ENCODE measurements around the gene LY6G6D.
A peak's percentile ranks its signal among the peaks of the same experiment; 100 is the strongest.
"Not testable (repeated sequence)": the region's sequence is repeated elsewhere in the genome, so short reads cannot be mapped to it uniquely, and the experiment has no call there.

The LY6G6D gene

DNA sequence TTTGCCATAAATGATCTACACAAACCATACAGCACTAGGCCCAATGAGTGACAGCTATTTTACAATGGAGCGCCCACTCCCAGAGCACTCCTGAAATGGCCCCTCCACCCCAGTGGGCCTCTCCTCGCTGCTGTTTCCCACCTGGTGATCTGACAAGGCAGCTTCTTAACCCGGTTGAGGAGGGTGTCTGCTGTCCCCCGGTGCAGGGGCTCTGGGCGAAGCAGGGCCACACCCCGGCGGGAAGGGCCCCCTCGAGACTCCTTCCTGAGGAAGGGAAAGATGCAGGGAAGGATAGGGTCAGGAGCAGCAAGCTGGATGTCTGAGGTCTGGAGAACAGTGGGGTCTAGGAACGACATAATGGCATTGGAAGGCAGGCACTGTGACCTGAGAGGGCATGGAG is 22.3 kb upstream of the LY6G6D start:
- no peak for DNase-seq

DNA sequence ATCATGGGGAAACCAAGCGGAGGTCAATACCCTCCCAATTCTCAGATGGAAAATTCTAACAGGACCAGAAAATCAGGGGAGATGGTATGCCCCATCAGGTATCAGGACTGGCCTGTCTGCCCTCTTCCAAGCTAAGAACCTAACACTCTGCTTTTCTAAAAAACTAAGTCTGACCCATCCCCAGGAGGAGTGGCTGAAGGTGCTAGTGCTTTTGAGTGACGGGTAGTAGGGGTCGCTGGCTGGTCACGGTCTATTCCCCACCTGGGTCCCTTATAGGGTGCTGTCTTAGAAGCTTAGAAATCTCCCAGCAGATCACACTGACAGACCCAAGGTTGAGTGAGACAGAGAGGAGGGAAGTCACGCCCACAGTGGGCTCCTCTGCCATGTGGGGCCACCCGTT is 21.6 kb upstream of the LY6G6D start:
- DNase-seq, result no peak

DNA sequence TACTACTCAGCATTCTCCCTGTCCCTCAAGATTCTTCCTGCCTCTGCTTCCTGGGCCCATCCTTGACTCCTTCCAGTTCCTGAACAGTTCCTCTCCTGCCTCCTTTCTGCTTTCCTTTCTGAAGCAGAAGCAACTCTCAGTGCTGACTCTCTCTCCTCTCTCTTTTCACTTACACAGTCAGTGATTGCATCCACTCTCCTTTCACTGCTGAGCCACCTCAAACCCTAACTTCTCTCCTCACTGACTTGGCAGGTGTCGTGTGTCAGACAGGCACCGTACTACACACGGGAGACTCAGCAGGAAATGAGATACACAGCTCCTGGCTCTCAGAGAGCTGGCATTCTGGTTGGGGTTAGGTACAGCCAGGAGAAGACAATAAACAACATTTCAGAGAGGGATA is 17.6 kb upstream of the LY6G6D start:
- DNase-seq, result no peak

DNA sequence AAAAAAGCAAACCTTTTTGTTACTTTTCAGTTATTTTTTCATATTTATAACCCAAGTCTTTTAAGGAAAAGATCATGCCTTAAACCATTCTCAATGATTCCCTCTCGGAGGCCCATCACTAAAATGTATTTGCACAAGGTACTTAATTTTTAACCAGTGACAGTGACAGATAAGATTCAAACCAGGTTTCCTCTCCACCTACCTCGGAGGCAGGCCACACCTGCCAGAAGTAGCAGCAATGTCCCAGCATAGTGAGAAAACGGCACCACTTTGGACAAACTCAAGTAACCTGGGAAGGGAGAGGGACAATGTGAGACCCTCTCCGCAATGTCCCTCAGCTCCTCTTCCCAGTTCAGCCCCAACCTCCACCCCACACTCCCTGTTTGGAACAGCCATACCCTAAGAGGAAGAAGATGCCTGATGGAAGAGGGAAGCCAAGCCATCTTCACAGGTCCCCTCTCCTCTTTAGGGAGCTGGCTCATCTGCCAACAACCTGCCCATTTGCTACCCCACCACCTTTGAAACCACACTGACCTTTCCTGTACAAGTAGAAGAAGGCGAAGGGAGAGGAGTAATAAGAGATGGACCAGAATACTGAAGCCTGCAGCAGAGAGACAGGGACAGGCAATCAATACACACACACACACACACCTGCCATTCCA is 14.3 kb upstream of the LY6G6D start:
- no peak for DNase-seq

DNA sequence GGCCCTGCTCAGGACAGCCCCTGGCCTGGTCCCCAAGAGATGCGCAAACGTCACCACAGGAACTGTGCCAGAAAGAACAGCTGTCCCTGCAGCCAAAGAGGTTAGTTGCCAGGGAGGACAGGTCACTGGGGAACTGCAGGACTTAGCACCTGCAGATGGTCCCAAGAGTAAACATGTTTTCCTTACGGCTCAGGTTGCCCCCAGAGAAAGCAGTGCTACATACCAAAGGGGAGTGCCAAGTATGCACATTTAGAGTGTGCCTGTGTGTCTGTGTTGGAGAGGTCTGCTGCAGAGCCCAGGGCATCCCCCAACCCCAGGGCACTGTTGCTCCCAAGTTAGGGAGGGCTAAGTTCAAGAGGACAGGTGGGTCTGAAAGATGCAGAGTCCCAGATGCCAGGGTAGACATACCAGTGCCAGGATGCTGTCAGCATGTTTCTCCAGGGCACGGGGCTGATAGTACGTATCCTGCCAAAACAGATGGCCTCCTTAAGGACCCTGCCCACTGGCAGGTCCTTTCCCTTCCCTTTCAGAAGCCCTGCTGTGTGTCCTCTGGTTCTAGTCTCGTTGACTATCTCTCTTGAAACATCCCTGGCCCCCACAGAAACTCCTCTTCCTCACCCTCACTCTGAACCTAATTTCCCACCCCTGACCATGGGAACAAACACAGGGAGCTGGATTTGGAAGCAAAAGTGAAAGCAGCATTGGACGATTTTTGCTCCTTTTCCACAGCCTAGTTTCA is 13.3 kb upstream of the LY6G6D start:
- DNase-seq, result no peak

DNA sequence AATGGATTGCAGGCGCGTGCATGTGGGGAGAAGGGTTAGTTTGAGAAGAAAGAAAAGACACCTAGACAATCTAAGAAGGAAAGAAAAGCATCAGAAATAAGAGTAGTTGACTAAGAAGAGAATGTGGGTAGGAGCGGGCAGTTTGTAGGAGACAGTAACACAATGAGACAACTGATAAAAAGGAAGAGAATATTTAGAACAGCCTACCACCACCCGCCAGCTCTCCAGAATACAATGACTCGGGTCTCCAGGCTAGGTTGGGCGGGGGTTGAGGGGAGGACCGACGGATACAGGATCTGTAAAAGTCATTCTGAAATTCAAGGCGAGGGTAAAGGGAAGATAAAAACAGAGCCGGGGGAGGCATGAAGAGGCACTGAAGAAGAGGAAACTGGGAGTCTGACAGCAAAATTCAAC is 12.7 kb upstream of the LY6G6D start:
- DNase-seq, result no peak

DNA sequence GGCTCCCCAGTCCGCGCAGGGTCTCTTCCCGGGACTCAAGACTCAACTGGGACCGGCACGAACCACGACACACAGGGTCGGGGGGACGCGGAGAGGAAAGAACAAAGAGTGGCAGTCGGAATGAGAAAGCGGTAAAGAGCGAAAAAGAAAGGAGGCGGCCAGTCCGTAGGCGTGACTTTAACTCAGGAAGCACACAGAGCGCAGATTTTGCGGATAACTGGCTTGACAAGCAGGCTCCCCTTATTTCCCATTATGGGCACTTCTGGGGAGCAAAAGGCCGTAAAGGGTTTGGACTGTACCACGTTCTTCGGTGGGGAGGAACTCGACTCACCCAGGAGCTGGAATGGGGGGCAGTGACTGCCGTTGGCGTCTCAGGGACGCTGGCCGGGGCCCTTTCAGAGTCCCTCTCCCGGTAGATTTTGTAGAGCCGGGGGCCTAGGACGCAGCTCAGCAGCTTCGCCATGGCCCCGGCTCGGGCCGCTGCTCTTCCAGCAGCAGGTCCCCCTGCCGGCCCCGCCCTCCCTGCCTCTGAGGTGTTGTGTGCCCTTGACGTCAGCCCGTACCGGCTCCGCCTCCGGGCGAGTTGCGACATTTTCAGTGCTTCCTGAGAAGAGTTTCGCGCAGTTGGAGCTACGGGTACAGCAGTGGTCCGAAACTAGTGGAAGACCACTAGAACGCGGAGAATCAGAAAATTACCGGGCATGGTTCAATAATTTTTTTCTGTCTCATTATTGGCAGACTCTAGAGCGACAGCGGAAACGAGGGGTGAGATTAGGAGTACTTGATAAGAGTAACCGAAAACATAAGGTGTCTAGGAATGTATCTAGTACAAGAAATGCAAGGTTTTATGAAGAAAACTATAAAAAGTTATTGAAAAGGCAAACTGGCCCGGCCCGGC is 12.1 kb upstream of the LY6G6D start, which contains the start of gene ABHD16A:
TSS of gene ABHD16A (minus strand) at position 506 of the 898 bp plus-strand sequence. CDS start at position 463, 43 bp downstream.
- peak; percentile 94 for DNase-seq

DNA sequence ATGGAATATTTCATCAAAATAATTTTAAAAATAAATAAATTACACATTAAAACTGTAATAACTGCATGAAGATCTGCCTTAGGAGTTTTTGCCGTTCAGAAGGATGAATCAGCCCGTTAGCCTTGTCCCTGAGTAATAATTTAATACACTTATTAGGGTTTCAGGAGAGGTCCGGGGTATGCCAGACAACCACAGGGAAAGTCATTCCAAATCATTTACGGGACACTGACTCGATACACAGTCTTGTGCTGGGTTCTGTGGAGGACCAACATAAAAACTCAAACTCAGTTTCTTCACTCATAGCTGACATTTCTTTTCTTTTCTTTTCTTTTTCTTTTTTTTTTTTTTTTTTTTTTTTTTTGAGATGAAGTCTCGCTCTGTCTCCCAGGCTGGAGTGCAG is 9.2 kb upstream of the LY6G6D start:
- DNase-seq, result no peak

DNA sequence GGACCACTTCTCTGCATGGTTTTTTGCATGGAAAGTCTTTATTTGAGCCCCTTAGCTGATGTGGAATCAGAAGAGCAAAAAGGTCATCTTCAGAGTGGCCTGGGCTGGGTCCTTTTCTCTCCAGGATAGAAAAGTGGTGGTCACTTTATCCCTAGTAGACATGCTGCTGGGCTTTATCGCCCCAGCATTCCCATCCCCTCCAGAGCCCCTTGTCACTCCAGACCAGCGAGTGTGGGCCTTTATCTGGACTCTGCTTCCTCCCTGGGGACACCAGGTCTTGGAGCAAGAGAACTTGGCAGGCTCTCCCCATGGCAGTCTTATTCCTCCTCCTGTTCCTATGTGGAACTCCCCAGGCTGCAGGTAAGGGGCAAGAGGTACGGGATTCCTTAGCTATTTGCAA is 8.5 kb upstream of the LY6G6D start, which contains the start of gene LY6G6F:
TSS of gene LY6G6F (plus strand) at position 268 of the 400 bp plus-strand sequence. CDS start at position 309, 41 bp downstream.
- DNase-seq, result no peak

DNA sequence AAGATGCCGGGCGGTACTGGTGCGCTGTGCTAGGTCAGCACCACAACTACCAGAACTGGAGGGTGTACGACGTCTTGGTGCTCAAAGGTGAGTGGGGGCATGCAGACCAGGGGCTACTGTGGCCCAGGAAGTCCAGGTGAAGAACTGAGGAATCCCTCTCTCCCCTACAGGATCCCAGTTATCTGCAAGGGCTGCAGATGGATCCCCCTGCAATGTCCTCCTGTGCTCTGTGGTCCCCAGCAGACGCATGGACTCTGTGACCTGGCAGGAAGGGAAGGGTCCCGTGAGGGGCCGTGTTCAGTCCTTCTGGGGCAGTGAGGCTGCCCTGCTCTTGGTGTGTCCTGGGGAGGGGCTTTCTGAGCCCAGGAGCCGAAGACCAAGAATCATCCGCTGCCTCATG is 7.4 kb upstream of the LY6G6D start:
- no peak for DNase-seq

DNA sequence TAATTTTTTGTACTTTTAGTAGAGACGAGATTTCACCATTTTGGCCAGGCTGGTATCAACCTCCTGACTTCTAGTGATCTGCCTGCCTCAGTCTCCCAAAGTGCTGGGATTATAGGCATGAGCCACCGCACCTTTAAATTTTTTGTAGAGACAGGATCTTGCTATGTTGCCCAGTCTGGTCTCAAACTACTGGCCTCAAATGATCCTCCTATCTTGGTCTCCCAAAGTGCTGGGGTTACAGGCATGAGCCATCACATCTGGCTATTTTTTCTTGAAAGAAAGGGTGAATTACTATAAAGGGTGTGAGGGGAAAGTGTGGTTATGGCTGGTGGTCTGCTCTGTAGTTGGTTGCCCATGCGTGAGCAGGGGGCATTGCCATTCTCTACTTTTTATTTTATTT is 6.9 kb upstream of the LY6G6D start:
- DNase-seq, result no peak

DNA sequence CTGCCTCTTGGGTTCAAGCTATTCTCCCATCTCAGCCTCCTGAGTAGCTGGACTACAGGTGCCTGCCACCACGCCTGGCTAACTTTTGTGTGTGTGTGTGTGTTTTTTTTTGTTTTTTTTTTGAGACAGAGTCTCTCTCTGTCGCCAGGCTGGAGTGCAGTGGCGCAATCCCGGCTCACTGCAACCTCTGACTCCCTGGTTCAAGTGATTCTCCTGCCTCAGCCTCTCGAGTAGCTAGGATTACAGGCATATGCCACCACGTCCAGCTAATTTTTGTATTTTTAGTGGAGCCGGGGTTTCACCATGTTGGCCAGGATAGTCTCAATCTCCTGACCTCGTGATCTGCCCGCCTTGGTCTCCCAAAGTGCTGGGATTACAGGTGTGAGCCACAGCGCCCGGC is 6.0 kb upstream of the LY6G6D start:
- DNase-seq, result not testable (repeated sequence)

DNA sequence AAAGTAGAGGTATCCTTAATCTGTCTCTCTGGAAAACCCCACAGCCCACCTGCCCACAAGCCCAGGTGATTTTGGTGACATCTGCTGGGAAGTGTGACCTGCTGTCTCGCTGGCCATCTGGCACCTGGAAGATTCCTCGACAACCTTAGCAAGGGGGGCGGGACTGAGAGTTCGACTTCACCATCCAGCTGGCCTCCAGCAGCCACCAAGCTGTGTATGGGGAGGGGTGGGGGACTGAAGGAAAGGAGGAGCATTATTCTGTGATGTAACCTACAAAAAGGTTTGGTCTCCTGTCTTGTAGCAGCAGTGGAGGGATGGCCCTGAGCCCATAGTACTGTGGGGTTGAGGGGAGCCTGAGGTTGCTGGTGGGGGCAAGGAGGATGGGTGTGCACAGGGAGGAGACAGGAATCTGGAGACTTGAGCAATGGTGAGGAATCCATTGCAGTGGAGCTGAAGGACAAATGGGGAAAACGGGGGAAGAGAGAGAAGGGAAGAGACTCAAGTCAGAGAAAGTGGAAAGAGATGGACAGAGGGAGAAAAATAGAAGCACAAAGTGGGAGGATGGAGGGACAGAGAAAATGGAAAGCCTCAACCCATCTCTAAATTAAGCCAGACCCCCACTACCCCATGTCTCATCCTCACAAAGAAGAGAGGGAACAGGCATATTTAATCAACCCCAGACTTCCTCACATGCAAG is 4.5 kb upstream of the LY6G6D start:
- no peak for DNase-seq

DNA sequence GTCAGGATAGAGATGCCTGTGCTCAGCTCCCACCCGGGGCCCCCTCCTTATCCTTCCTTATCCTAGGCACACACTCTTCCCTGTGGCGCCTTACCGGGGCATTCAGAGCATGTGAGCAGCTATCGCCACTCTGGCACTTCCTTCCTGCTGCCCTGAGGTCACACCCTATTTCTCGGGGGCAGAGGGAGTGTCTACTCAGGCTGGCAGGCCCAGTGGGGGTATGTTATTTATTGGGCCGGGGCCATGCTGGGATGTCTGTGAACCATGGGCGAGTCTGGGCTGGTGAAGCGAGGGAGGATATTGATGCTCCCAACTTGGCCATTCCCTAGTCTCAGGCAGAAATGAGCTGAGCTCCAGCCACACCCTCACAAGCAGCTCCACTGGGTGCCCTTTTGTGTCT is 3.9 kb upstream of the LY6G6D start:
- DNase-seq, result no peak

DNA sequence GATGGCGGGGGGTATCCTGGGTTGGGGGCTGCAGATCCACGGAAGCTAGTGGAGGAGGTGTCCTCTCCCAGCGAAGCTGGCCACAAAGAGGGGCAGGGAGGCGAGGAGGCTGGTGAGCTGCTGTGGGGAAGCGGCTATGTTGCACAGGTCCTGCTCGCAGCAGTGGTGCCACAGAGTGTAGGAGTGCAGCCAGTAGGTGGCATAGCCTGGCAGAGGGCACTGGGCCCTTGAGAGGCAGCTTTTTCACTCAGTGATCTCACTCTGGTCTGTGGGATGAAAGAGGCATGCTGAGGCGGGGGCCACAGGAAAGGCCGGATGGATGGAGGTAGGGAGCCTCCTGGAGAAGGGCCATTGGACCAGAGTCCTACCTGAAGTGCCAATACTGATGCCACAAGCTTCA is 2.9 kb upstream of the LY6G6D start:
- DNase-seq, result no peak

DNA sequence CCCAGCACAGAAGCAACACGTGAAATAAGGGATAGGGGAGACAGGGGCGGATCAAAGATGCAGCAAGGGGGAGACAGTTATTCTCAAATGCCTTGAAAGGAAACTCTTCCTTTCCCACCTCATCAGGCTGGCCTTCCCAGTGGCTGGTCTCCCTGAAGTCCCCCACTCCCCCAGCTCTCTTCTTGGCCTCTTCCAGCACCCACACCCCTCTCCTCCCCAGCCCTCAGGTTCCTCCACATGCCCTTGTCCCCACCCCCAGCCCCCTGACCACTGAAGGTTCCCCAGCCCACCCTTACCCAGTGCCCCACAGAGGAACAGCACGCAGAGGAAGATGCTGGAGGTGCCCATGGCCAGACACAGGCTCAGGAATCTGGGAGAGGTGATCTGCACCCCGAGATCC is 1.7 kb upstream of the LY6G6D start:
- DNase-seq, result no peak

DNA sequence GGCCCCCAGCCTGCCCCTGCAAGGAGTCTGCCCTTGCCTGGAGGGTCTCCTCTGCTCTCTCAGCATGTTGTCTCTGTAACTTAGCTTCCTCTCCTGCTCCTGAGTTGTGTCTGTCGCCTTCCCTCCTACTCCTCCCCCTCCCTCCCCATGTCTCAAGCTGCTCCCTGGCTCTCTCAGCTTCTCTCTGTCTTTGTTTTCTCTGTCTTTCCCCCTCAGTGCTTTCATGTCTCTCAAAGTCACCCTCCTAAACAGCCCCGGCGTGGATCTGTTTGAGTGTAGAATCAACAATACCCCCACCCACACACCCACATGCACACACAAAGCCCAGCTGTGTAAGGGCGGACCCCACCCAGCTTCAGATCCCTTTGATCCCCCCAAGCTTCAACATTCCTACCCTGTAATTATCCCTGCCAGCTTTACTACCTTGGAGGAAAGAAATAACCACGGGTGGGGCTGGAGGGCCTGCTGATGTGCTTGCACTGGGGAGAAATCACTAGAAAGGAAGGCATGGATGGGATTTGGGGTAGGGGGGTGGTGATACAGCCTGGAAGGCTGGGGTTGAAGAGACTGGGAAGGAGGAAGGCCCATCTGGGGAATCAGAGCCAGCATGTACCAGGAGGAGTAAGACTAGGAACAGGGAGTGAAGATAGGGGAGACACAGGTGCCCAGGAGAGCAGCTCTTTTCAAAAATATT is 1.0 kb upstream of the LY6G6D start:
- DNase-seq, result no peak

DNA sequence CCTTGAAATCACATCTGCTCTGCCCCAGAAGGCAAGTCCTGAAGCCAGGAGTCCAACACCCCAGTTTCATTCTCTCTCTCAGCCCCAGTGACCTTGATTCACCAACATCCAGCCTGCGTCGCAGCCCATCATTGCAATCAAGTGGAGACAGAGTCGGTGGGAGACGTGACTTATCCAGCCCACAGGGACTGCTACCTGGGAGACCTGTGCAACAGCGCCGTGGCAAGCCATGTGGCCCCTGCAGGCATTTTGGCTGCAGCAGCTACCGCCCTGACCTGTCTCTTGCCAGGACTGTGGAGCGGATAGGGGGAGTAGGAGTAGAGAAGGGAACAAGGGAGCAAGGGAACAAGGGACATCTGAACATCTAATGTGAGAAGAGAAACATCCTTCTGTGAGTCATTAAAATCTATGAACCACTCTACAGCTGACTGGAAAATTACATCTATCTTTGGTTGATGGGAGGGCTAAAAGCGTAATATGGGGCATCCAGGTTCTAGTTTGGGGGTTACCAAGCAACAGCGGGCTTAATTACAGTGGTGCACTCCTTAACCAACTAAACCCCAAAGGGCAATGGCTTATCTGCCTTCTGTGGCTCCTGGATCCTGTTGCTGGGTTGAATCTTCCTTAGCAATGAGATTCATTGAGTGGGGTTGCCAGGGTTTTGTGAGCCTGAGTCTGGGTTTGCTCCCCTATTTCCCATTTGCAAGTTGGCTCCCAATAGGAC is 2.5 kb downstream of the LY6G6D start:
- DNase-seq, result no peak

DNA sequence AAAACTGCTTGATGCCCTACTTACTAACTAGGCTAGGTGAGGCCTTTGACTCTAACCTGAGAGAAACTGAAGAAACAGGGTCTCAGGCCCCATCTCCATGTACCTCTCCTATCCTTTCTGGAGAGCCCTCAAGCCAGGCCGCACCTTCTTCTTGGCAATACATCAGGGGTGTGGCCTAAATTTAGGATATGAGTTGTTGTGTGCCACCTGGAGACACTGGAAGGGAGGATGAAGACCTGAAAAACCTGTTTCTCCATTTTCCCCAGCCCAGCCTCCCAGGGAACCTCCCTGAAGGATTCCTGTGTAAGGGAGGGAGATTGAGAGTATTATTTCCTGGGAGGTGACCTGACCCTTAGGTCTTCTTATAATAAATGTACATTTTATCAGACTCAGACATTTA is 3.1 kb downstream of the LY6G6D start:
- DNase-seq, result no peak

DNA sequence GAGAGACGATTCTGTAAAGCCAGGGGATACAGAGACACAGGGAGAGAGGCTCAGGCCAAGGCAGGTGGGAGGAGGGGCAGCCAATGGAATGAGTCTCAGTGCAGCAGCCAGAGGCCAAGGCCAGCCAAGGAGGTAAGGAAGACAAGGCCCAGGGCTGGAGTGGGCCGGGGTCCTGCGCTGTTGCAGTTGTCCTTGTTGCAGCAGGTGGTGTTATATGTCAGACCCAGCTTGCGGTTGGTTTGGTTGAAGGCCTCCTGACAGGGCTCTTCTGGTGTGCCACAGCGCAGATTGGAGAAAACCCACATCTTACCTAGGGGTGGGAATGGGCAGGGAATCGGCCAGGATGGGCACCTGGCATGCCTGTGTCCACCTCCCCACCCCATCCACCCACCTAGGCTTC is 3.9 kb downstream of the LY6G6D start:
- DNase-seq, result no peak

DNA sequence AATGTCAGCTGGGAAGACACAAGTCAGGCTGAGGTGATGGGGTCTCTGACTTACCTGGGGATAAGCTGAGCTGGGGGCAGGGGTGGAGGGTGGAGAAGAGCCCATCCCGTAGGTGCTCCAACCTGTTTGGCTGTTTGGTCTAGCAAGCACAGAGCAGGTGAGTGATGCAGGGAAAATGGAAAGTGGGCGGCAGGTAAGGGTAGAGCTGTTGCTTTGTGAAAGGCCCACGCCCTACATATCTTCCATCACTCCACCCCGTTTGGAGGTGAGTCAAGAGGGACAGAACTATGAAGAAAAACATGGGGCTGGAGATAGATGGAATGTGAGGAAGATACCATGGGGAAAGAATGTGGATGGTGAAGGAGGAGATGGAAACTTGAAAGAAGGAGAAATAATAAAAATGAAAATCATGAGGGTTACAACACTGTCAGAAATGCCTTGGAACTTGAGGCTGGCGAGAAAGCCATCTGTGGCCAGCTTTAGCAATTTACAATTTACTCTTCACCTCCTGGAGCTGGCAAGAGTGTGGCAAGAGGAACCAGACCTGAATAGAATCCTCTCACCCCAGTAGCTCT is 5.1 kb downstream of the LY6G6D start:
- no peak for DNase-seq

Data from T-helper 9 cell (primary cell).